Measurements from ENCODE around the gene PDP2.

DNA sequence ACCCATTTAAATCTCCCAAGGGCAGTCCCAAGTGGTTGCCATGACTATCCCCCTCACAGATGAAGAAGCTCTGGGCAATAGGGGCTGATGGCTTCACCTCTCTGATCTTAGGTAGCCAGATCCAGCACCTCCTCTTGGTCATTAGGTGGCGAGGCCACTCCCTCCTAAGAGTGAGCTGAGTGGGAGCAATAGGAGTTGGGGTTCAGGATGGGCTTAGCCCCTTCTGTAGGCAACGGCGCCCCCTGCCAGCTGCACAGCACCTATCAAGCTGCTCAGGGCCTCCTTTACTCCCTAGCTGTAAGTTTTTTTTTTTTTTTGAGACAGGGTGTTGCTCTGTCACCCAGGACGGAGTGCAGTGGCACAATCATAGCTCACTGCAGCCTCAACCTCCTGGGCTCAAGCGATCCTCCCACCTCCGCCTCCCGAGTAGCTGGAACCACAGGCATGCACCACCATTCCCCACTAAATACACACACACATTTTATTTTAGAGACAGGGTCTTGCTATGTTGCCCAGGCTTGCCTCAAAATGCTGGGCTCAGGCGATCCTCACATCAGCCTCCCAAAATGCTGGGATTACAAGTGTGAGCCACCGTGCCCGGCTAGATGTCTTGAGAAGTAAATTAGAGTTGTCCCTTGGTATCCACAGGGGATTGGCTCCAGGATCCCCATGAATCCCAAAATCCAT is 48.5 kb downstream of the PDP2 start:
- TF ChIP-seq POLR2A (IDR thresholded peaks at IDR 0.05; ENCODE audit: low read length) (no peak), GATA1 (IDR thresholded peaks at IDR 0.05; ENCODE audit: low read depth, low read length) (no peak)
